GM13977 (cell line): ENCODE data around the gene USF2.
"Not testable (repeated sequence)": the region's sequence is repeated elsewhere in the genome, so short reads cannot be mapped to it uniquely, and the experiment has no call there.

Source experiments
- DNase-seq: peaks from one replicate; pipeline ENCODE4 v3.0.0; 2012; ENCODE audit warnings: low spot score
- CTCF ChIP-seq: IDR thresholded peaks from 2 replicates; pipeline ENCODE4 v1.5.1; 2012; ENCODE audit warnings: mild to moderate bottlenecking, control low read depth; ENCODE audit not compliant: insufficient read depth; ENCODE audit errors: extremely low read depth, missing control alignments
- in situ Hi-C: fragments of 300-500 bp; cut with MboI; formaldehyde crosslinking; loops from one replicate; pipeline ENCODE4 v1.12.0; 2022; ENCODE audit warnings: low sequenced_read_pairs, low pct_unique_long_range_greater_than_20kb, mixed read lengths, inconsistent platforms; ENCODE audit not compliant: unreplicated experiment

USF2 gene

GRCh38 chr19:35279985-35280821 lies 11.4 kb downstream of the USF2 start:
- in situ Hi-C loops: no loop called here
- no peak for DNase-seq
- no peak for TF ChIP-seq CTCF

- no peak for DNase-seq
- no peak for TF ChIP-seq CTCF
- in situ Hi-C loops: no loop called here
Observed at GRCh38 chr19:35281303-35281702, 12.5 kb downstream of the USF2 start.

- no peak for TF ChIP-seq CTCF
- in situ Hi-C loops: no loop called here
- no peak for DNase-seq
Observed at GRCh38 chr19:35284153-35285094, 15.7 kb downstream of the USF2 start.

GRCh38 chr19:35285095-35285449 lies 16.3 kb downstream of the USF2 start:
- TF ChIP-seq CTCF: no peak
- in situ Hi-C loops: no loop called here

GRCh38 chr19:35285465-35285864 lies 16.7 kb downstream of the USF2 start:
- DNase-seq, in situ Hi-C loops: not testable (repeated sequence)

More at GRCh38 chr19:35285095-35285449, 16.3 kb downstream of the USF2 start:
- DNase-seq: no peak

- DNase-seq, in situ Hi-C loops: not testable (repeated sequence)
Observed at GRCh38 chr19:35286101-35286500, 17.3 kb downstream of the USF2 start.

- no peak for TF ChIP-seq CTCF
- no peak for DNase-seq
- in situ Hi-C loops: no loop called here
Observed at GRCh38 chr19:35287713-35288112, 19.0 kb downstream of the USF2 start.
